ENCODE results near the gene COL9A3. TPM values are rescaled to one million over a fixed set of nuclear protein-coding genes. Genes with fewer than 3 reads are reported as not detected.

Gene COL9A3
- total RNA-seq, 1 donor from 2014 or later: 10.5 TPM

DNA sequence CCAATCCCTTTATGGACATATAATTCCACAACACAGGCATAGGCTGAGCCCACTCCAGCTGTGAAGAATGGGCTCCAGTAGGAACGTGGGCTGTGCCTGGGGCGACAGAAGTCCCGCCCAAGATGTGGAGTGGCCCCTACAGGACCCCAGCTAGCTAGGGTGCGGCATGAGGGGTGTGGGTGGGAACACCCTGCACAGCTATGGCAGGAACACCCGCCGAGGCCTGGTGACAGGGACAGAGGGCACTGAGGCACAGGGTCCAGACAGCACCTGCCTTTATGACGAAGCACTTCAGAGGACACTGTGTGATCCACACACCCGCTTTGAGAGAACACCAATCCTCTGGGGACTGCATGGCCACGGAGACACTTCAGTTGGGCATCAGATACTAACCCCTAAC is 73.0 kb downstream of the COL9A3 start:
- DNase-seq (ENCODE audit: low spot score): no peak
- no peaks in the 10 kb centered on the region for H4K20me1 ChIP-seq (ENCODE audit: low read depth)
- no peak overlapping the region for H3K27ac ChIP-seq
- TF ChIP-seq EZH2 (IDR thresholded peaks at IDR 0.05): no peak
- no peak for TF ChIP-seq EZH2phosphoT487 (IDR thresholded peaks at IDR 0.05)
- TF ChIP-seq CTCF (IDR thresholded peaks at IDR 0.05): no peak
- Mint-ChIP-seq H3K4me1 (no peaks in the 10 kb centered on the region), H3K9me3 (no peaks in the 10 kb centered on the region), H3K27ac (no peak overlapping the region), H3K27me3 (ENCODE audit: insufficient read depth, low read depth) (peaks cover 1% of the 10 kb centered on the region), H3K36me3 (peaks cover 38% of the 10 kb centered on the region), H3K4me3 (no peak overlapping the region)
- H3K4me2 ChIP-seq: no peak overlapping the region
- no peaks in the 10 kb centered on the region for H3K27me3 ChIP-seq
- no peaks in the 10 kb centered on the region for H3K79me2 ChIP-seq (ENCODE audit: low read depth)
- no peaks in the 10 kb centered on the region for H3K36me3 ChIP-seq
- H3K4me3 ChIP-seq: no peak overlapping the region
- H2AFZ ChIP-seq (replicated peaks): no peak overlapping the region
- H3F3A ChIP-seq (ENCODE audit: low read depth): peaks cover 13% of the 10 kb centered on the region
- no peak overlapping the region for H3K9ac ChIP-seq
- H3K9me3 ChIP-seq (ENCODE audit: low read depth): no peaks in the 10 kb centered on the region
- H3K4me1 ChIP-seq: no peaks in the 10 kb centered on the region

DNA sequence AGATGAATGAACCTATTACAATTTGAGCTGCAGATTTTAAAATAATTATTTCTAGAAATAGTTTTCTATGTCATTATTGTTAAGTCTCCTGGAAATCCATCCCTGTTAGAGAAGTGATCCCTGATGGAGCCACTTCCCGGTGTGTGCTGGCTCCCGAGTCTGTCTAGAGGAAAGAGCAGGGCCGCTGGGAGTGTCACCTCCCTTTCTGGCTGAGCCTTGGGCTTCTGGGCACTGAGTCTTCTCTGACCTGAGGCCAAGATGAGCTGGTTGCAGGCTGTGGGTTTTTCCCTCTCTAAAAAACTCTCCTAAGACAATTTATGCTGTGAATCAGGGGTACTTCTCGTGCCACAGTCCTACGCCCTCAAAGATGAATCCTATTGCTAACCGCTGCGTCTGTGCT is 73.6 kb downstream of the COL9A3 start:
- Mint-ChIP-seq H3K4me1 (no peaks in the 10 kb centered on the region), H3K36me3 (peaks cover 38% of the 10 kb centered on the region)
- H3K27me3 ChIP-seq: no peaks in the 10 kb centered on the region

More for the DNA sequence above, 73.6 kb downstream of the COL9A3 start:
- no peak for DNase-seq (ENCODE audit: low spot score)
- Histone ChIP-seq H3K36me3 (no peaks in the 10 kb centered on the region), H3K4me3 (no peak overlapping the region), H3K4me1 (no peaks in the 10 kb centered on the region), H3K9me3 (ENCODE audit: low read depth) (no peaks in the 10 kb centered on the region), H3K9ac (no peak overlapping the region), H3F3A (ENCODE audit: low read depth) (peaks cover 13% of the 10 kb centered on the region), H4K20me1 (ENCODE audit: low read depth) (no peaks in the 10 kb centered on the region), H3K79me2 (ENCODE audit: low read depth) (no peaks in the 10 kb centered on the region), H3K27ac (no peak overlapping the region), H2AFZ (replicated peaks) (no peak overlapping the region), H3K4me2 (no peak overlapping the region)
- Mint-ChIP-seq H3K9me3 (no peaks in the 10 kb centered on the region), H3K27ac (no peak overlapping the region), H3K4me3 (no peak overlapping the region), H3K27me3 (ENCODE audit: insufficient read depth, low read depth) (no peaks in the 10 kb centered on the region)
- TF ChIP-seq EZH2 (IDR thresholded peaks at IDR 0.05) (no peak), CTCF (IDR thresholded peaks at IDR 0.05) (no peak), EZH2phosphoT487 (IDR thresholded peaks at IDR 0.05) (no peak)

Small RNAs within 50 kb of the gene (small RNA-seq; reads per million reads assigned to genes)
- not detected for gene DPH3P1

Other genes starting within 250 kb of the COL9A3 start
- gene SLCO4A1, start 174.5 kb upstream of the COL9A3 start, total RNA-seq (ENCODE audit: low replicate concordance): 0.88 and 3.1 TPM in 2 replicates
- gene NTSR1, start 108.2 kb upstream of the COL9A3 start, total RNA-seq (ENCODE audit: low replicate concordance): 0.12 and 0.26 TPM in 2 replicates
- gene MRGBP, start 20.6 kb upstream of the COL9A3 start, total RNA-seq (ENCODE audit: low replicate concordance): 14.0 and 18.1 TPM in 2 replicates
- gene OGFR, start 12.2 kb upstream of the COL9A3 start, total RNA-seq (ENCODE audit: low replicate concordance): 7.0 and 23.9 TPM in 2 replicates
- 29.1 and 36.3 TPM in 2 replicates for gene TCFL5, start 44.8 kb downstream of the COL9A3 start, total RNA-seq (ENCODE audit: low replicate concordance)
- 64.5 and 68.5 TPM in 2 replicates for gene DIDO1, start 109.5 kb downstream of the COL9A3 start, total RNA-seq (ENCODE audit: low replicate concordance)
- 48.7 and 50.0 TPM in 2 replicates for gene GID8, start 121.1 kb downstream of the COL9A3 start, total RNA-seq (ENCODE audit: low replicate concordance)
- 0.17 and 0.74 TPM in 2 replicates for gene SLC17A9, start 135.7 kb downstream of the COL9A3 start, total RNA-seq (ENCODE audit: low replicate concordance)
- 0.22 TPM in 1 of 2 replicates, not detected in the other for gene BHLHE23, start 189.9 kb downstream of the COL9A3 start, total RNA-seq (ENCODE audit: low replicate concordance)

Data from neural progenitor cell (in vitro differentiated cells).